Urothelium cell line (cell line): Measurements from ENCODE around the gene UVRAG.
A peak's percentile ranks its signal among the peaks of the same experiment; 100 is the strongest.
"Not testable (repeated sequence)": the region's sequence is repeated elsewhere in the genome, so short reads cannot be mapped to it uniquely, and the experiment has no call there.

Source experiments
- DNase-seq: peaks from one replicate; pipeline ENCODE4 v3.0.0; 2011; ENCODE audit warnings: low spot score, mixed read lengths
- FAIRE-seq: peaks from 2 replicates; lab custom pipeline; 2011; peaks lifted over from hg19 to GRCh38; lab: Jason Lieb, UNC

The UVRAG gene

GRCh38 chr11:75834728-75835127 lies 19.7 kb downstream of the UVRAG start:
- DNase-seq (no peak), FAIRE-seq (no peak)

- FAIRE-seq = no peak
These were observed 21.4 kb downstream of the UVRAG start for GRCh38 chr11:75836417-75836816.

GRCh38 chr11:75839851-75840250 lies 24.8 kb downstream of the UVRAG start:
- no peak for FAIRE-seq
- no peak for DNase-seq

More at GRCh38 chr11:75836417-75836816, 21.4 kb downstream of the UVRAG start:
- no peak for DNase-seq

- DNase-seq = no peak
- no peak for FAIRE-seq
These were observed 25.5 kb downstream of the UVRAG start for GRCh38 chr11:75840522-75840921.

- DNase-seq = no peak
- FAIRE-seq = no peak
These were observed 26.7 kb downstream of the UVRAG start for GRCh38 chr11:75841739-75842138.

GRCh38 chr11:75845324-75845723 lies 30.3 kb downstream of the UVRAG start:
- DNase-seq (no peak), FAIRE-seq (no peak)

GRCh38 chr11:75849894-75850293 lies 34.9 kb downstream of the UVRAG start:
- DNase-seq (no peak), FAIRE-seq (no peak)

- FAIRE-seq (no peak), DNase-seq (no peak)
These were observed 35.8 kb downstream of the UVRAG start for GRCh38 chr11:75850787-75851186.

GRCh38 chr11:75851203-75851602 lies 36.2 kb downstream of the UVRAG start:
- DNase-seq (no peak), FAIRE-seq (no peak)

- no peak for FAIRE-seq
These were observed 37.5 kb downstream of the UVRAG start for GRCh38 chr11:75852406-75853017.

GRCh38 chr11:75853563-75853962 lies 38.6 kb downstream of the UVRAG start:
- DNase-seq, FAIRE-seq: not testable (repeated sequence)

More at GRCh38 chr11:75852406-75853017, 37.5 kb downstream of the UVRAG start:
- no peak for DNase-seq

- no peak for FAIRE-seq
- DNase-seq = no peak
These were observed 39.0 kb downstream of the UVRAG start for GRCh38 chr11:75853971-75854370.

GRCh38 chr11:75855206-75855605 lies 40.2 kb downstream of the UVRAG start:
- FAIRE-seq = no peak
- no peak for DNase-seq

- no peak for DNase-seq
- FAIRE-seq = no peak
These were observed 41.9 kb downstream of the UVRAG start for GRCh38 chr11:75856912-75857311.

GRCh38 chr11:75858042-75858441 lies 43.0 kb downstream of the UVRAG start:
- FAIRE-seq (no peak), DNase-seq (no peak)

GRCh38 chr11:75858613-75859012 lies 43.6 kb downstream of the UVRAG start:
- no peak for DNase-seq

GRCh38 chr11:75859614-75860013 lies 44.6 kb downstream of the UVRAG start:
- DNase-seq (no peak), FAIRE-seq (no peak)

More at GRCh38 chr11:75858613-75859012, 43.6 kb downstream of the UVRAG start:
- FAIRE-seq = no peak

- FAIRE-seq (no peak), DNase-seq (no peak)
These were observed 47.4 kb downstream of the UVRAG start for GRCh38 chr11:75862437-75862836.

GRCh38 chr11:75867778-75868374 lies 52.9 kb downstream of the UVRAG start:
- DNase-seq = peak; percentile 44
- FAIRE-seq = no peak

- FAIRE-seq (no peak), DNase-seq (no peak)
These were observed 54.0 kb downstream of the UVRAG start for GRCh38 chr11:75868990-75869389.

GRCh38 chr11:75869661-75870455 lies 54.8 kb downstream of the UVRAG start:
- FAIRE-seq = no peak
- no peak for DNase-seq

- DNase-seq (no peak), FAIRE-seq (no peak)
These were observed 57.9 kb downstream of the UVRAG start for GRCh38 chr11:75872887-75873416.
